SK-N-SH treated with all-trans-retinoic acid at 6 μM for 48 hours (cell line): ENCODE data around the gene ASB9.

Experiments used
- ATAC-seq: fragments of 200-7000 bp; cut with Tn5 transposase; 3 replicates; pipeline ENCODE4 v1.9.1; 2020; ENCODE audit warnings: mild to moderate bottlenecking, moderate library complexity
- ARNTL ChIP-seq: fragments of 450-650 bp; formaldehyde crosslinking; IDR thresholded peaks from 2 replicates; pipeline ENCODE4 v1.5.0; 2020; ENCODE audit warnings: low read depth, mild to moderate bottlenecking, moderate library complexity, borderline replicate concordance
- BACH2 ChIP-seq: fragments of 250-450 bp; sonication (Bioruptor Pico); IDR thresholded peaks from 2 replicates; pipeline ENCODE4 v1.9.0; 2021; ENCODE audit warnings: mild to moderate bottlenecking, borderline replicate concordance
- CREB5 ChIP-seq: fragments of 250-450 bp; sonication (Bioruptor Pico); IDR thresholded peaks from 2 replicates; pipeline ENCODE4 v1.5.1; 2020; ENCODE audit warnings: low read depth, mild to moderate bottlenecking, moderate library complexity
- CSDC2 ChIP-seq: fragments of 250-450 bp; sonication (Bioruptor Pico); IDR thresholded peaks from 2 replicates; pipeline ENCODE4 v1.5.0; 2020; ENCODE audit warnings: mild to moderate bottlenecking, moderate library complexity
- ESRRG ChIP-seq: fragments of 250-450 bp; sonication (Bioruptor Pico); IDR thresholded peaks from 2 replicates; pipeline ENCODE4 v1.6.1; 2021; ENCODE audit warnings: mild to moderate bottlenecking
- GLIS3 ChIP-seq: fragments of 250-450 bp; sonication (Bioruptor Pico); IDR thresholded peaks from 2 replicates; pipeline ENCODE4 v1.5.0; 2020; ENCODE audit warnings: mild to moderate bottlenecking, moderate library complexity
- ISL1 ChIP-seq: fragments of 250-450 bp; sonication (Bioruptor Pico); IDR thresholded peaks from 2 replicates; pipeline ENCODE4 v2.1.2; 2022; ENCODE audit warnings: mild to moderate bottlenecking, moderate library complexity
- OSR1 ChIP-seq: fragments of 250-450 bp; sonication (Bioruptor Pico); IDR thresholded peaks from 2 replicates; pipeline ENCODE4 v1.8.0; 2022; ENCODE audit warnings: moderate library complexity, mild to moderate bottlenecking, inconsistent platforms
- PPARA ChIP-seq: fragments of 250-450 bp; sonication (Bioruptor Pico); IDR thresholded peaks from 2 replicates; pipeline ENCODE4 v1.5.0; 2020; ENCODE audit warnings: mild to moderate bottlenecking, borderline replicate concordance
- RARB ChIP-seq: fragments of 250-450 bp; sonication (Bioruptor Pico); IDR thresholded peaks from 2 replicates; pipeline ENCODE4 v1.8.0; 2021; ENCODE audit warnings: mild to moderate bottlenecking, moderate library complexity
- SNAI2 ChIP-seq: fragments of 250-450 bp; sonication (Bioruptor Pico); IDR thresholded peaks from 2 replicates; pipeline ENCODE4 v1.5.0; 2020; ENCODE audit warnings: mild to moderate bottlenecking, moderate library complexity
- TCF4 ChIP-seq: fragments of 250-450 bp; sonication (Bioruptor Pico); IDR thresholded peaks from 2 replicates; pipeline ENCODE4 v1.8.0; 2021; ENCODE audit warnings: mild to moderate bottlenecking, moderate library complexity, borderline replicate concordance
- TOX ChIP-seq: fragments of 250-450 bp; sonication (Bioruptor Pico); IDR thresholded peaks from 2 replicates; pipeline ENCODE4 v1.8.0; 2021; ENCODE audit warnings: mild to moderate bottlenecking, moderate library complexity, borderline replicate concordance
- ZC3H10 ChIP-seq: fragments of 250-450 bp; sonication (Bioruptor Pico); IDR thresholded peaks from 2 replicates; pipeline ENCODE4 v1.5.1; 2021; ENCODE audit warnings: mild to moderate bottlenecking, moderate library complexity
- ZFP3 ChIP-seq: fragments of 250-450 bp; sonication (Bioruptor Pico); IDR thresholded peaks from 2 replicates; pipeline ENCODE4 v1.5.0; 2020; ENCODE audit warnings: mild to moderate bottlenecking, moderate library complexity
- ZFP30 ChIP-seq: fragments of 450-650 bp; formaldehyde crosslinking; IDR thresholded peaks from 2 replicates; pipeline ENCODE4 v1.5.0; 2022; ENCODE audit warnings: mild to moderate bottlenecking, moderate library complexity
- ZNF565 ChIP-seq: fragments of 450-650 bp; formaldehyde crosslinking; conservative IDR thresholded peaks from 2 replicates; pipeline ENCODE4 v1.5.0; 2020; ENCODE audit warnings: low read depth, mild to moderate bottlenecking, moderate library complexity
- ZNF70 ChIP-seq: fragments of 450-650 bp; formaldehyde crosslinking; IDR thresholded peaks from 2 replicates; pipeline ENCODE4 v1.5.0; 2020; ENCODE audit warnings: mild to moderate bottlenecking, moderate library complexity
- ZNF8 ChIP-seq: fragments of 450-650 bp; formaldehyde crosslinking; IDR thresholded peaks from 2 replicates; pipeline ENCODE4 v1.5.0; 2020; ENCODE audit warnings: mild to moderate bottlenecking, moderate library complexity
- TF ChIP-seq, protein P1 (sequence below): fragments of 250-450 bp; sonication (Bioruptor Pico); IDR thresholded peaks from 2 replicates; pipeline ENCODE4 v1.8.0; 2021; ENCODE audit warnings: low read depth, mild to moderate bottlenecking, moderate library complexity, borderline replicate concordance

The ASB9 gene, protein sequence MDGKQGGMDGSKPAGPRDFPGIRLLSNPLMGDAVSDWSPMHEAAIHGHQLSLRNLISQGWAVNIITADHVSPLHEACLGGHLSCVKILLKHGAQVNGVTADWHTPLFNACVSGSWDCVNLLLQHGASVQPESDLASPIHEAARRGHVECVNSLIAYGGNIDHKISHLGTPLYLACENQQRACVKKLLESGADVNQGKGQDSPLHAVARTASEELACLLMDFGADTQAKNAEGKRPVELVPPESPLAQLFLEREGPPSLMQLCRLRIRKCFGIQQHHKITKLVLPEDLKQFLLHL

GRCh38 chrX:15269618-15270521, at the start of gene ASB9:
ASB9 (minus strand) TSS chrX:15270083; CDS start chrX:15269874, 209 bp downstream.
- ATAC-seq, result peak; percentile 92
- TF ChIP-seq TOX (CRISPR knock-in tag), result no peak
- no peak for TF ChIP-seq ISL1 (CRISPR knock-in tag)
- no peak for TF ChIP-seq GLIS3 (CRISPR knock-in tag)
- no peak for TF ChIP-seq SNAI2 (CRISPR knock-in tag)
- no peak for TF ChIP-seq RARB
- TF ChIP-seq ZFP3, result no peak
- TF ChIP-seq ARNTL (CRISPR knock-in tag), result no peak
- no peak for TF ChIP-seq ZNF8 (CRISPR knock-in tag)
- TF ChIP-seq ZC3H10 (CRISPR knock-in tag), result no peak
- no peak for TF ChIP-seq CREB5 (CRISPR knock-in tag)
- TF ChIP-seq ZNF565 (CRISPR knock-in tag), result no peak

GRCh38 chrX:15319075-15319474, 49.2 kb upstream of the ASB9 start:
- no peak for TF ChIP-seq ZNF70 (CRISPR knock-in tag)
- no peak for TF ChIP-seq ZFP30 (CRISPR knock-in tag)
- no peak for ATAC-seq

DNA sequence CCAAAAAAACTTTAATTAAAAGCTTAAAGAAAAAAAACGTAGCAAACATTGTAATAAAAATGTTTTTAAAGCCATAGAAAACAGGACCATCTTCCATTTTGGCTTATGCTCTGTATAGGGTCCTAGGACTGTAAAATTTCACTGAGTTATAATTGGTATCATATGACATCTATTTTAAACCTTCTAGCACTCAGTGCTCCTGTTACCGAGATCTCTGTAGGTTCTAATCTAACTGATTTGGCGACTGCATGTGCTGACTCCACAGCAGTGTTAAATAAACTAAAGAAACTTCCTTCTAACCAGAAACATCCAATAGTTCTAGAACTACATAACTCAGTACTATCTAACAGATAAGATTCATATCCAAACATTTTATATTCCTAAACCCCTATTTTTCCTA, 45.6 kb upstream of the ASB9 start, which contains the start of gene ASB11:
Gene ASB11 (minus strand): TSS at position 132 of the 400 bp plus-strand sequence. CDS start 35 bp downstream, at position 97.
- no peak for ATAC-seq

GRCh38 chrX:15314472-15314871, 44.6 kb upstream of the ASB9 start:
- TF ChIP-seq ZFP3 (no peak), ESRRG (CRISPR knock-in tag) (no peak), ZFP30 (CRISPR knock-in tag) (no peak), PPARA (CRISPR knock-in tag) (no peak), ZNF70 (CRISPR knock-in tag) (no peak), ARNTL (CRISPR knock-in tag) (no peak), RARB (no peak), CREB5 (CRISPR knock-in tag) (no peak), ZC3H10 (CRISPR knock-in tag) (no peak), SNAI2 (CRISPR knock-in tag) (no peak), ZNF8 (CRISPR knock-in tag) (no peak), OSR1 (CRISPR knock-in tag) (no peak), BACH2 (CRISPR knock-in tag) (no peak), TOX (CRISPR knock-in tag) (no peak), CSDC2 (CRISPR knock-in tag) (no peak)
- TF ChIP-seq, protein P1, sequence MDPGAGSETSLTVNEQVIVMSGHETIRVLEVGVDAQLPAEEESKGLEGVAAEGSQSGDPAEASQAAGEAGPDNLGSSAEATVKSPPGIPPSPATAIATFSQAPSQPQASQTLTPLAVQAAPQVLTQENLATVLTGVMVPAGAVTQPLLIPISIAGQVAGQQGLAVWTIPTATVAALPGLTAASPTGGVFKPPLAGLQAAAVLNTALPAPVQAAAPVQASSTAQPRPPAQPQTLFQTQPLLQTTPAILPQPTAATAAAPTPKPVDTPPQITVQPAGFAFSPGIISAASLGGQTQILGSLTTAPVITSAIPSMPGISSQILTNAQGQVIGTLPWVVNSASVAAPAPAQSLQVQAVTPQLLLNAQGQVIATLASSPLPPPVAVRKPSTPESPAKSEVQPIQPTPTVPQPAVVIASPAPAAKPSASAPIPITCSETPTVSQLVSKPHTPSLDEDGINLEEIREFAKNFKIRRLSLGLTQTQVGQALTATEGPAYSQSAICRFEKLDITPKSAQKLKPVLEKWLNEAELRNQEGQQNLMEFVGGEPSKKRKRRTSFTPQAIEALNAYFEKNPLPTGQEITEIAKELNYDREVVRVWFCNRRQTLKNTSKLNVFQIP, result no peak
- ATAC-seq, result no peak

More for the DNA sequence above, 45.6 kb upstream of the ASB9 start, which contains the start of gene ASB11:
- TF ChIP-seq ARNTL (CRISPR knock-in tag), result no peak
- no peak for TF ChIP-seq TCF4 (CRISPR knock-in tag)
- TF ChIP-seq ISL1 (CRISPR knock-in tag), result no peak
- TF ChIP-seq CREB5 (CRISPR knock-in tag), result no peak
- no peak for TF ChIP-seq ZFP30 (CRISPR knock-in tag)
- TF ChIP-seq SNAI2 (CRISPR knock-in tag), result no peak
- no peak for TF ChIP-seq PPARA (CRISPR knock-in tag)
- TF ChIP-seq, protein P1, result no peak
